Muscle layer of colon (tissue), 2 donors: ENCODE measurements around the gene CCDC158.
A peak's percentile ranks its signal among the peaks of the same experiment; 100 is the strongest.

Experiments
- H3K27ac ChIP-seq: one replicate; pipeline ENCODE4 v1.7.0; 2013; ENCODE audit warnings: low read depth, mild to moderate bottlenecking, low read length, moderate library complexity
- H3K27me3 ChIP-seq, 2 donors: one replicate each; pipeline ENCODE4 v1.7.0; 2013; ENCODE audit warnings: low read length in 2 of 2, mild to moderate bottlenecking in 2 of 2; ENCODE audit not compliant: insufficient read depth in 2 of 2, control insufficient read depth in 1 of 2
- H3K36me3 ChIP-seq: one replicate; pipeline ENCODE4 v1.7.0; 2013; ENCODE audit warnings: mild to moderate bottlenecking, low read length; ENCODE audit not compliant: insufficient read depth
- H3K4me1 ChIP-seq: one replicate; pipeline ENCODE4 v1.7.0; 2013; ENCODE audit warnings: mild to moderate bottlenecking, low read length; ENCODE audit not compliant: insufficient read depth
- H3K4me3 ChIP-seq, 2 donors: one replicate each; pipeline ENCODE4 v1.7.0; 2013; ENCODE audit warnings: low read length in 2 of 2, low read depth in 1 of 2, mild to moderate bottlenecking in 1 of 2, moderate library complexity in 1 of 2
- H3K9ac ChIP-seq: one replicate; pipeline ENCODE4 v1.7.0; 2013; ENCODE audit warnings: low read length
- H3K9me3 ChIP-seq: one replicate; pipeline ENCODE4 v1.7.0; 2013; ENCODE audit warnings: mild to moderate bottlenecking, low read length
- donor health status: abdominal sarcoma.
- donor health status: Adenocarcinoma of cecum.

Gene CCDC158

DNA sequence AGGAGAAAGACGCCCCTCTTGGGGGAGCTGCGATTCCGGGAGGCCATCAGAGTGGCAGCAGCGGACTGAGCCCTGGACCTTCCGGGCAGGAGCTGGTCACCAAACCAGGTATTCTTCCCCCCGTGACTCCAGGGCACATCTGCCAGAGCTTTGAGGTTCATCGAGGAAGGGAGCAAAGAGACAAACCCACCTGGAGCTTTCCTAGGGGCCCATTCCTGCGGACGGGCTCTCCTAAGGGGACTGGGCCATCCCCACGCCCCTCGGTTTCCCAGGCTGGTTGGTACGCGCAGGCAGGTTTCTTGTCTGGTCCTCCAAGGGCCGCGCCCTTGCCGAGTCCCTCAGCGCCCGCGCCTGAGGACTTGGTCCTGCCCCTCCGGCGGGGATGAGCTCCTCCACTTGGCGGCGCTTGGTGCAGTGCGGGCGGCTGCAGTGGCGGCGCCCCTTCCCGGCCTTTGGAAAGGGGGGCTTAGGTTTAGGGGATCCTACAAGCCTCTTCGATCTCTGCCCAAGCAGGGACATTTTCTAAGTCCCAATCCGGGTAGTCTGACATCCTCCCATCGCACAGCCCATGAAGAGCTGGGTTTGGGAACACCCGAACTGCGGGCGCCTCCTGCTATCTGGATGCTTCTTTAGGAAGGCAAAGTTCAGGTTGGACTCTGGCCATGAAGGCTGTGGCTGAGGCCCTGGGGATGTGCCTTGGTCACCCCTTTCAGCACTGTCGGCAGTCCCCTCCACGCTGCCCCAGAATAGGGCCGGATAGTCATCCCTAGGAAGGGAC is 113.9 kb downstream of the CCDC158 start:
- H3K27me3 ChIP-seq, result no peaks in the 10 kb centered on the region
- peak overlapping the region; percentile 73 to 91 for H3K4me3 ChIP-seq
- H3K9ac ChIP-seq, result peak overlapping the region; percentile 18
- peaks cover 8% of the 10 kb centered on the region for H3K36me3 ChIP-seq
- no peaks in the 10 kb centered on the region for H3K9me3 ChIP-seq
- peaks cover 27% of the 10 kb centered on the region for H3K4me1 ChIP-seq
- H3K27ac ChIP-seq, result peak overlapping the region; percentile 64

DNA sequence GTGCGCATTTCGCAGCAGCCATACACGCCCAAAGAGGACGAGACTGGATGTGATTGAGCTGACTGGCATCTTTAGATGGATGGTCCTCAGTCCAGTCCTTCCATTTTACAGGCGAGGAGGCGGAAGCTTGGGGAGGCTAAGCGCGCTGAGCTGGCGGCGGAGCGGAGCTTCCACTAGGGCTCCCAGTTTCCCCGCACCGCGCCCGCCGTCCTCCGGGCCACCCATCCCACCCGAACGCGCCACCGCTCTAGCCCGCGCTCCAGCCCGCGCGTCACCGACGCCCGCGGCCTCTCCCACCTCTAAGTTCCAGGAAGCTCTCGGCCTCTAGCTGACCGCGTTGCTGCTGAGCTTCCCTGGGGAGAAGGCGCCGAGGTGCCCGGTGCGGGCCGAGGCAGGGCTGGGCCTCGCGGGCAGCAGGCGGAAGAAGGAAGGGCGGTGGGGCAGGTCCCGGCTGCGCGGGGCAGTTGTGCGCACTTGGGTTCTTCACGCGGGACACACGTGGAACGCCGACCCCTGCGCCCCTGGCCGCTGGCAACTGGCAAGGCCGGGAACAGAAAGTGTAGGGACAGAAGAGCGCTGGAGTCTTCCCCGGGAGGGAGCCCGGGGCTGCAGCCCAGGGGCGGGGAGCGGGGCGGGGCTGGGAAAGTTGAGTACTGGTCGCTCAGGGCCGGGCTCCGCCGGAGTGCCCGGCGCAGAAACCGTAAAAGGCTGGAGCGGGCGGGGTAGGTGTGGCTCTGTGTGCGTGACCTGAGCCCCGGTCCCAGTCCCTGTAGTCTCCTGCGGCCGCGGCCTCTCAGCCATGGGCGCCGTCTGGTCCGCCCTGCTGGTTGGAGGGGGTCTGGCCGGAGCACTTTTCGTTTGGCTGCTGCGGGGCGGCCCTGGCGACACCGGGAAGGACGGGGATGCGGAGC is 114.7 kb downstream of the CCDC158 start, which contains the start of gene STBD1:
STBD1 (plus strand) TSS at position 763 of the 911 bp plus-strand sequence; CDS start at position 800, 37 bp downstream.
- Histone ChIP-seq H3K36me3 (peaks cover 8% of the 10 kb centered on the region), H3K4me3 (peak within 1 kb of the TSS; percentile 73 to 91), H3K27ac (peak within 1 kb of the TSS; percentile 64), H3K4me1 (peaks cover 27% of the 10 kb centered on the region), H3K9me3 (no peaks in the 10 kb centered on the region), H3K9ac (peak within 1 kb of the TSS; percentile 34), H3K27me3 (no peaks in the 10 kb centered on the region)

DNA sequence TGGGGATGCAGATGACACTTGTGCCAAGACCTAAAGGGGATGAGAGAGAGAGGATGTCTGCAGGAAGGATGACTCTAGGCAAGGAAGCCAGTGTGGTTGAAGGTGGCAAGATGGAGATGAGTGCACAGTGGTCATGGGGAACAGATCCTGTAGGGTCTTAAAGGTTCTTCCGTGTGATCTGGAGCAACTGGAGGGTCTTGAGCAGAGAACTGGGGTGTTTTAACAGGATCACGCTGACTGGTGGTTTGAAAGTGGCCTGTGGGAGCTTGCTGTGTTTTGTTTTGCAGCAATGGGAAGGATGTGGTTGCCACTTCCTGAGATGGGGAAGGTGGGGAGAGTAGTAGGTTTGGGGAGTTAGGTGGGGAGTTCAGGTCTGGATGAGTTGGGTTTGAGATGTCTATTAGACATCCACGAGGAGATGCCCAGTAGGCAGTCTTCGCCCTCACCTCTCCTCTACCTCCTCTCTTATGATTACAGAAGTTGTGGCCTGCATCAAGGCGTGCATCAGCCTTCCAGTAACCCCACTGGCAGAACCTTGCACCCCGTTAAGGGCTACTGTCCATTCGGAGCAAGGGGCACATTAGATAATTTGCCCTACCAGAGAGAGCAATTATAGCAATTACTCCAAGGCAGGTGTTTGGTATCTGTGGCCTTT is 115.8 kb downstream of the CCDC158 start:
- no peaks in the 10 kb centered on the region for H3K27me3 ChIP-seq
- H3K4me3 ChIP-seq, result peak overlapping the region in 1 of 2 donors; percentile 91
- peak overlapping the region; percentile 64 for H3K27ac ChIP-seq
- H3K4me1 ChIP-seq, result peaks cover 27% of the 10 kb centered on the region
- H3K36me3 ChIP-seq, result peaks cover 8% of the 10 kb centered on the region
- no peaks in the 10 kb centered on the region for H3K9me3 ChIP-seq
- peak overlapping the region; percentile 34 for H3K9ac ChIP-seq

DNA sequence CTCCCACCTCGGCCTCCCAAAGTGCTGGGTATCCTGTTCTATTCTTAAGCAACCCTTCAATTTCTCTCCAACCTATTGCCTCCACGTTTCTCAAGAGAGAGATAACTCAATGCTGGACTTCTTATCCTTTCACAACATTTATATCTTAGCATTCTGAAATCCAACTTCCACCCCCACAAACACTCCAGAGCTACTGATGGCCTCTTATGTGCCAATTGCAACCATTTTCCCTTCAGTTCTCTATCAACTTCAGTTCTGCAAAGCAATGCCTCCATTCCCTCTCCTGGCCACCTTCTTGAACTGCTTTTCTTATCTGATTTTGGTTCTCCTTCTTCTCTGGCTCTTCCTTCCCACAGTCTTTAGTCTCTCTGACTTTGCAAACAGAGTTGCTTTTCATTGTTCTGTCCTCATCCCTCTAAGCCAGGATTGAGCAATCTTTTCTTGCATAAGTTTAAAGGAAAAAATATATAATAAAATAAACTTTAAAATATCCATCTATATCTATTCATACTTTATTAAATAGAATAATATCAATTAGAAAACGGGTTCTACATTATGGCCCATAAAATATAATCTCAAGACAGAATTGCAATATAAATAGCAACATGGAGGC is 118.0 kb downstream of the CCDC158 start:
- no peaks in the 10 kb centered on the region for H3K36me3 ChIP-seq
- no peak overlapping the region for H3K4me3 ChIP-seq
- no peaks in the 10 kb centered on the region for H3K27me3 ChIP-seq
- H3K9ac ChIP-seq, result no peak overlapping the region
- peaks cover 16% of the 10 kb centered on the region for H3K4me1 ChIP-seq
- H3K9me3 ChIP-seq, result no peaks in the 10 kb centered on the region
- H3K27ac ChIP-seq, result no peak overlapping the region

DNA sequence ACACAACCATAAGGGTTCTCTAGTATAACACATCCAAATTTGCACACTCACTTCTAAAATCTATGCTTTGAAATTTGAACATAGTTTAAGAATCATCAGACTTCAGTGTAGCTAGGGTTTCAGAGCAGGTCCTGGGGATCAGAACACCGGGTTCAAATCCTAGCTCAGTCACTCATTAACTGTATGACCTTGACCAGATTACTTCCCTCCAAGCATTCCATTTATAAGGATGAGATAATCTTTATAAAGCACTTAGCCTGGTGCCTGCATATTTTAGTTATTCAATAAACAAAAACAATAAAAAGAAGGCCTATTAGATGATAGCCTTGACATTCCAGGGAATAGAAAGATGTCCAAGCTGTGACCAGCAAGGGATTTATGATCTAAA is 119.2 kb downstream of the CCDC158 start:
- Histone ChIP-seq H3K27ac (no peak overlapping the region), H3K4me1 (peaks cover 10% of the 10 kb centered on the region)

DNA sequence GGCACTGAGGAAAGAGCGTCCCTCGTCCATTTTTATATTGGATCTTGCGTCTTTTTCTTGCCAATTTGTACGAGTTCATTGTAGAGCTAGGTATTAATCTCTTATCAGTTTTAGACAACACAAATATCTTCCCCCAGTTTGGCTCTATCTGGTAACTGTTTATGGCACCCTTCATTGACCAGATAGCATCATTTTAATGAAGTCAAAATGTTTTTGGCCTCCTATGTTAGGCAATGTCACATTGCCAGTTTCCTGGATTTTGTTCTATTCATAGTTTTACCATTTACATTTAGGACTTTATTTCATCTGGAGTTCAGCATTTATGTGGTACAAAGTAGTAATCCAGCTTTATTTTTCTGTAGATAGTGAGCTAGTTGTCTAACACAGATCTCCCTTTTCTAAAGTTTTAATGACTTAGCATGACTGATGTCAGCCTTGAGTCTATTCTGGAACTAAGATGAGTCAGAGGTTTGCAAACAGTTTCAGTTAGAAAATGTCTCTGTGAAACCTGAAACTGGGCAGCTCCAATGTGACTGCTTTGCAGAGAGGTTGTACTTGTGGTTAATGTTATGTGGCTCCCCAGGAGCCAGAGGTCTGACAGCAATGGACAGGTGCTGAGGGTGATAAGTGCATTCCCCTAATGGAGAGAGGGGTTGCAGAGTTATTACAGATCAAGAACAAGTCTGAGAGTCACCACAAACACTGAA is 119.7 kb downstream of the CCDC158 start:
- no peak overlapping the region for H3K27ac ChIP-seq
- no peak overlapping the region for H3K9ac ChIP-seq
- H3K4me3 ChIP-seq, result no peak overlapping the region
- H3K9me3 ChIP-seq, result no peaks in the 10 kb centered on the region
- peaks cover 10% of the 10 kb centered on the region for H3K4me1 ChIP-seq
- no peaks in the 10 kb centered on the region for H3K27me3 ChIP-seq
- no peaks in the 10 kb centered on the region for H3K36me3 ChIP-seq

More for the DNA sequence above, 119.2 kb downstream of the CCDC158 start:
- no peaks in the 10 kb centered on the region for H3K27me3 ChIP-seq
- H3K9ac ChIP-seq, result no peak overlapping the region
- no peak overlapping the region for H3K4me3 ChIP-seq
- no peaks in the 10 kb centered on the region for H3K36me3 ChIP-seq
- no peaks in the 10 kb centered on the region for H3K9me3 ChIP-seq

DNA sequence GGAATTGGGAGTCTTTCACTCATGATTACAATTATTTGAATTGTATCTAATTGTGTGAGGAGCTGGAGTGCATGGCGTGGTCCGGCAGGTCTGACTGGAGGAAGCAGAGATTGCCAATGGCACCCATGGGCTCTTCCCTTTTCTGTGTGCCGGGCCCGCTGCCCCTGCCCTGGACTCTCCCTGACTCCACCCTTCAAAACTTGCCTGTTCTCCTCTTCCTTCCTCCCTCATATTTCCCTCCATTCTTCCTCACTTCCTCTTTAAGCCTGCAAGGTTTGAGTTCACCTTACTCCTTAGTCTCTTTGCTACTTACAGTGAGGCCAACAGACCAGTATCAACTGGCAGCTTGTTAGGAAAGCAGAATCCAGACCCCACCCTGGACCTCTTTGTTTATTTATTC is 120.9 kb downstream of the CCDC158 start:
- H3K4me1 ChIP-seq, result peaks cover 3% of the 10 kb centered on the region
- H3K9ac ChIP-seq, result no peak overlapping the region
- H3K4me3 ChIP-seq, result no peak overlapping the region
- no peaks in the 10 kb centered on the region for H3K27me3 ChIP-seq
- H3K9me3 ChIP-seq, result no peaks in the 10 kb centered on the region
- H3K36me3 ChIP-seq, result no peaks in the 10 kb centered on the region
- no peak overlapping the region for H3K27ac ChIP-seq

DNA sequence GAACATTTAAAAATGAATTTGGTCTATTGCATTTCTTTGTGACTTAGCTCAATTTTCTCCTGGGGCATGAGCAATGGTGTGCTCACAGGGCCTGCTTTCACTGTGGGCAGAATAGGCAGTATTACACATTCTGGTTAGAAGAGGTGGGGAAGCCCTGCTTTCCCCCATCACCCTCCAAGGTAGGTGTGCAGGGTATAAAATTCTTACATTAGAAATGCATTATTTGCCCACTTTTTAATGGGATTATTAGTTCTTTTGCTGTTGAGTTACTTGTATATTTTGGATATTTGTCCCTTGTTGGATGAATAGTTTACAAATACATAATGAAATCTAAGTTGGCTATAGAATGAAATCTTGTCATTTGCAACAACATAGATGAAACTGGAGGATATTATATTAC is 122.7 kb downstream of the CCDC158 start:
- Histone ChIP-seq H3K9me3 (no peaks in the 10 kb centered on the region), H3K27ac (no peak overlapping the region), H3K27me3 (no peaks in the 10 kb centered on the region), H3K4me1 (no peaks in the 10 kb centered on the region), H3K36me3 (no peaks in the 10 kb centered on the region), H3K9ac (no peak overlapping the region), H3K4me3 (no peak overlapping the region)

DNA sequence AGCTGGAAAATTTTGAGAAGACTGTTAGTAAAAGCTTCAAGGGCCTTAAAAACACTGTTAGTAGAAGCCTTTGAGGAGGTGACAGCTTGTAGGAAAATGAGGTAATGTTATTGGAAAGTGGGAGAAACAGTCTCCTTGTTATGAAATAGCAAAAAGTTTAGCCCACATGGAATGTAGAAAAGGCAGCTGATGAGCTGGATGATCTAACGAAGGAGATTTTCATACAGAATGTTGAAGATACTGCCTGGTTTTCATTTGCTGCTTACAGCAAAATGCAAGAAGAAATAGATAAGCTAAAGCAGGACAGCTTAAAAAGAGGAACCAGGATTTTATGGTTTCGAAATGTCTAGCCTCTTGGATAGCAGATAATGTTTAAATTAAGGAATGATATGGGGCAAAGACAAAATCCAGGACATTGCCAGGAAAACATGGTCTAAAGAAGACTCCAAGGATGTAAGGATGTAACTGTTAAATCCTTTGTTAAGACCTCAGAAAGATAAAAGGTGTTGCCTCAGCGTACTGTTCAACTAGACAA is 124.6 kb downstream of the CCDC158 start:
- Histone ChIP-seq H3K36me3 (no peaks in the 10 kb centered on the region), H3K4me3 (no peak overlapping the region)

DNA sequence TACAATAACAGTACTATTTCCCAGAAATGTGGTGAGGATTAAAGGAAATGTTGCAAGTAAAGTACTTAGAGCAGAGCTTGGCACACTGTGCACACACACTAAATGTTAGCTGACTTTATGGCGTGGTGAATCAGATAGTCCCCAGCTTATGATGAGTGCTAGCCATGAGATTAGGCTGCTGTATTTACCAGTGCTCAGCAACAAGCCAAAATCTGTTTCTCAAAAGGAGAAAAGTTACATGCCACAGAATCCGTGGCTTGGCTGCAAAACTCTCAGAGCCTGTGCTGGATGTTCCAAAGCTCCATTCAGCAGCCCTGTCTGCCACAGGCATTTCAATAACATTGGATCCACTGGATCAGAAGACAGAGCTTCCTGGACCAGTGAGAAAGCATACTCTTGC is 127.2 kb downstream of the CCDC158 start:
- Histone ChIP-seq H3K27ac (no peak overlapping the region), H3K9ac (no peak overlapping the region), H3K4me1 (no peaks in the 10 kb centered on the region), H3K27me3 (no peaks in the 10 kb centered on the region), H3K9me3 (no peaks in the 10 kb centered on the region), H3K36me3 (no peaks in the 10 kb centered on the region), H3K4me3 (no peak overlapping the region)

More for the DNA sequence above, 124.6 kb downstream of the CCDC158 start:
- Histone ChIP-seq H3K27me3 (no peaks in the 10 kb centered on the region), H3K4me1 (no peaks in the 10 kb centered on the region), H3K9me3 (no peaks in the 10 kb centered on the region), H3K9ac (no peak overlapping the region), H3K27ac (no peak overlapping the region)
